HepG2 (cell line): ENCODE measurements around the gene PHC1. TPM values are rescaled to one million over a fixed set of nuclear protein-coding genes. Genes with fewer than 3 reads are reported as not detected.

Source experiments
- ATAC-seq: fragments of 200-7000 bp; cut with Tn5 transposase; 3 replicates; pipeline ENCODE4 v1.9.1; 2020; ENCODE audit warnings: mild to moderate bottlenecking, moderate library complexity
- BruUV-seq: library from RNA; stranded (reverse); fragments of 400-500 nt; replicated peaks from 2 replicates; lab custom pipeline; 2021; lab: Mats Ljungman, UMichigan
- CTCF ChIA-PET: fragments of 300-600 bp; formaldehyde crosslinking; extraction: SDS; loops from one replicate; lab custom pipeline; 2021; ENCODE audit warnings: low total read pairs, inconsistent platforms, low intra/inter-chr PET ratio; lab: Yijun Ruan, JAX
- POLR2A ChIA-PET: fragments of 350-600 bp; sonication (Branson Sonifier 250); formaldehyde crosslinking; loops from one replicate; lab custom pipeline; 2020; ENCODE audit warnings: antibody characterized with exemption, inconsistent platforms; lab: Yijun Ruan, JAX
- DNase-seq: peaks from one replicate; pipeline ENCODE4 v3.0.0-alpha.2; 2015; ENCODE audit warnings: low spot score
- FAIRE-seq: peaks from 3 replicates; lab custom pipeline; 2011; peaks lifted over from hg19 to GRCh38; lab: Jason Lieb, UNC
- H2AFZ ChIP-seq: one replicate; pipeline ENCODE4 v1.6.1; 2011; ENCODE audit warnings: low read length, inconsistent platforms
- H3K27ac ChIP-seq: fragments of 300-600 bp; 3 replicates; pipeline ENCODE4 v1.8.0; 2011; ENCODE audit warnings: mixed run types, mild to moderate bottlenecking, mixed read lengths, low read length, inconsistent platforms; ENCODE audit not compliant: insufficient read depth; ENCODE audit errors: extremely low read length
- H3K27me3 ChIP-seq, 2 experiments: fragments of 200-600 bp in 1 of 2; 2 replicates in 1 of 2; 3 replicates in 1 of 2; pipeline versions ENCODE4 v1.6.0 to v1.8.0; 2011; ENCODE audit warnings: low read length in 2 of 2, mild to moderate bottlenecking in 2 of 2, moderate library complexity in 2 of 2, inconsistent platforms in 1 of 2; ENCODE audit not compliant: insufficient read depth in 2 of 2, control insufficient read depth in 1 of 2
- H3K36me3 ChIP-seq, 2 experiments: fragments of 200-600 bp in 1 of 2; replicated peaks in 1 of 2; 2 replicates in 1 of 2; 3 replicates in 1 of 2; pipeline versions ENCODE4 v1.5.1 to v1.8.0; 2011; ENCODE audit warnings: low read length in 2 of 2, inconsistent platforms in 1 of 2; ENCODE audit not compliant: insufficient read depth in 2 of 2, control insufficient read depth in 1 of 2
- H3K4me1 ChIP-seq: 2 replicates; pipeline ENCODE4 v1.5.1; 2012; ENCODE audit warnings: low read length, inconsistent platforms; ENCODE audit not compliant: insufficient read depth
- H3K4me2 ChIP-seq: 2 replicates; pipeline ENCODE4 v1.6.0; 2011; ENCODE audit warnings: low read depth, low read length, inconsistent platforms
- H3K4me3 ChIP-seq, 3 experiments: fragments of 200-600 bp in 1 of 3; sonication (generic), shearing (Covaris generic) in 1 of 3; replicated peaks in 1 of 3; 2 replicates each; pipeline ENCODE4 v1.5.1; 2011 to 2016; ENCODE audit warnings: low read length in 3 of 3, inconsistent platforms in 2 of 3, low read depth in 2 of 3, mild to moderate bottlenecking in 2 of 3, control low read depth in 1 of 3, mixed read lengths in 1 of 3; ENCODE audit not compliant: insufficient read depth in 1 of 3
- H3K79me2 ChIP-seq: one replicate; pipeline ENCODE4 v1.6.1; 2011; ENCODE audit warnings: low read length, inconsistent platforms; ENCODE audit not compliant: insufficient read depth
- H3K9ac ChIP-seq: 2 replicates; pipeline ENCODE4 v1.6.0; 2011; ENCODE audit warnings: mild to moderate bottlenecking, low read depth, low read length, inconsistent platforms; ENCODE audit not compliant: insufficient read depth
- H3K9me3 ChIP-seq: 2 replicates; pipeline ENCODE4 v1.5.1; 2012; ENCODE audit warnings: mild to moderate bottlenecking, low read length
- H4K20me1 ChIP-seq: 2 replicates; pipeline ENCODE4 v1.6.0; 2011; ENCODE audit warnings: inconsistent platforms, mild to moderate bottlenecking, low read length, moderate library complexity; ENCODE audit not compliant: insufficient read depth
- GTF2F1 ChIP-seq: fragments of 150-350 bp; IDR thresholded peaks from 2 replicates; pipeline ENCODE4 v1.6.1; 2014; ENCODE audit warnings: low read length
- HNRNPLL ChIP-seq: fragments of 200-400 bp; formaldehyde crosslinking; IDR thresholded peaks from 2 replicates; pipeline ENCODE4 v1.6.1; 2017; ENCODE audit warnings: mild to moderate bottlenecking, low read depth, low read length; ENCODE audit not compliant: poor library complexity, severe bottlenecking
- MAFG ChIP-seq: sonication (generic); formaldehyde crosslinking; IDR thresholded peaks from 2 replicates; pipeline ENCODE4 v1.5.1; 2020; ENCODE audit warnings: mild to moderate bottlenecking, missing genetic modification reagents
- MED1 ChIP-seq: sonication (generic); formaldehyde crosslinking; IDR thresholded peaks from 2 replicates; pipeline ENCODE4 v1.4.0; 2020; ENCODE audit warnings: missing genetic modification reagents
- NR2F2 ChIP-seq: IDR thresholded peaks from 2 replicates; pipeline ENCODE4 v1.6.1; 2012; ENCODE audit warnings: low read depth, inconsistent platforms, borderline replicate concordance
- SRSF9 ChIP-seq: fragments of 200-400 bp; formaldehyde crosslinking; IDR thresholded peaks from 2 replicates; pipeline ENCODE4 v1.6.1; 2018; ENCODE audit warnings: borderline replicate concordance, mild to moderate bottlenecking, low read depth, low read length; ENCODE audit not compliant: insufficient read depth, poor library complexity, severe bottlenecking
- STAT5B ChIP-seq: sonication (generic); formaldehyde crosslinking; IDR thresholded peaks from 2 replicates; pipeline ENCODE4 v1.4.0; 2020; ENCODE audit warnings: missing genetic modification reagents
- ZBTB25 ChIP-seq: IDR thresholded peaks from 2 replicates; pipeline ENCODE4 v1.6.1; 2018; ENCODE audit warnings: missing genetic modification reagents
- ZNF776 ChIP-seq: sonication (generic); formaldehyde crosslinking; IDR thresholded peaks from 2 replicates; pipeline ENCODE4 v1.4.0; 2020; ENCODE audit warnings: mild to moderate bottlenecking, missing genetic modification reagents
- ZNF879 ChIP-seq: sonication (generic); formaldehyde crosslinking; IDR thresholded peaks from 2 replicates; pipeline ENCODE4 v1.8.1; 2023; ENCODE audit warnings: missing genetic modification reagents
- WGBS: methylation state at CpG from one replicate; pipeline ENCODE4 v1.1.6; 2017; ENCODE audit warnings: low lambda C conversion rate; 5-methylcytosine and 5-hydroxymethylcytosine counted together
- in situ Hi-C: cut with HindIII; loops from 2 replicates; pipeline ENCODE4 v1.10.0; 2017; ENCODE audit warnings: low pct_unique_long_range_greater_than_20kb; ENCODE audit not compliant: extremely low pct_ligation_motif_present
- intact Hi-C: fragments of 100-400 bp; cut with micrococcal nuclease; formaldehyde crosslinking; loops from one replicate; pipeline ENCODE4 v1.10.0; 2022; ENCODE audit not compliant: unreplicated experiment
- polyA plus RNA-seq, 8 experiments: library from polyadenylated mRNA; depleted of rRNA in 3 of 8; stranded (reverse) in 7 of 8; unstranded in 1 of 8; fragments of >200 nt; fragmentation: Illumina TruSeq in 4 of 8; extraction: Trizol in 4 of 8; gene quantifications; 2 replicates each; pipeline versions ENCODE4 v1.2.1 to v1.2.3, GENCODE V29; 2011 to 2016; ENCODE audit warnings: low read depth in 4 of 8, missing spikeins in 1 of 8, mixed read lengths in 1 of 8; ENCODE audit not compliant: insufficient read depth in 1 of 8
- total RNA-seq, 5 experiments: library from RNA; depleted of rRNA; stranded (reverse); fragments of >200 nt; fragmentation: Illumina TruSeq; extraction: Trizol; gene quantifications; 2 replicates each; pipeline ENCODE4 v1.2.3, GENCODE V29; 2016; ENCODE audit warnings: low read depth in 1 of 5
- TF ChIP-seq, protein P1 (sequence below), 2 experiments: sonication (generic) in 1 of 2; formaldehyde crosslinking in 1 of 2; IDR thresholded peaks; 2 replicates each; pipeline versions ENCODE4 v1.6.1 to v1.9.0; 2014 to 2022; ENCODE audit warnings: antibody characterized with exemption in 1 of 2, borderline replicate concordance in 1 of 2, inconsistent platforms in 1 of 2, low read depth in 1 of 2, missing genetic modification reagents in 1 of 2

PHC1 gene
- total and polyA plus RNA-seq, 2 of the 13 experiments (the other 11 are each of a cell fraction or from before 2014, with no cell fraction given) = 9.4 to 35.0 TPM

GRCh38 chr12:8987685-8988084, 73.4 kb downstream of the PHC1 start:
- Histone ChIP-seq H3K27ac (no peak overlapping the region), H3K4me1 (peaks cover 6% of the 10 kb centered on the region; the same call in 1 of the 2 replicates), H3K27me3 (no peaks in the 10 kb centered on the region), H3K4me3 (no peak overlapping the region), H3K36me3 (no peaks in the 10 kb centered on the region; a peak in 1 of 5 replicates), H3K79me2 (no peaks in the 10 kb centered on the region), H3K4me2 (no peak overlapping the region), H3K9me3 (no peaks in the 10 kb centered on the region), H3K9ac (no peak overlapping the region), H2AFZ (no peak overlapping the region), H4K20me1 (no peaks in the 10 kb centered on the region)
- WGBS = 35% methylated on average over 1 of the region's 1 CpG
- CTCF ChIA-PET = no interaction called here
- ATAC-seq (no peak), FAIRE-seq (no peak), DNase-seq (no peak)
- POLR2A ChIA-PET = no interaction called here
- intact Hi-C loops = loop anchor here (5.0 kb wide), 1 partner anchor 45 kb away; no protein-coding TSS in a partner anchor
- in situ Hi-C loops = no loop called here
- TF ChIP-seq GTF2F1 (no peak), STAT5B (CRISPR knock-in tag) (no peak), MED1 (CRISPR knock-in tag) (no peak), NR2F2 (no peak), HNRNPLL (no peak), SRSF9 (no peak), ZNF879 (CRISPR knock-in tag) (no peak), ZBTB25 (CRISPR knock-in tag) (no peak), MAFG (CRISPR knock-in tag) (no peak), ZNF776 (CRISPR knock-in tag) (no peak)
- TF ChIP-seq, protein P1, sequence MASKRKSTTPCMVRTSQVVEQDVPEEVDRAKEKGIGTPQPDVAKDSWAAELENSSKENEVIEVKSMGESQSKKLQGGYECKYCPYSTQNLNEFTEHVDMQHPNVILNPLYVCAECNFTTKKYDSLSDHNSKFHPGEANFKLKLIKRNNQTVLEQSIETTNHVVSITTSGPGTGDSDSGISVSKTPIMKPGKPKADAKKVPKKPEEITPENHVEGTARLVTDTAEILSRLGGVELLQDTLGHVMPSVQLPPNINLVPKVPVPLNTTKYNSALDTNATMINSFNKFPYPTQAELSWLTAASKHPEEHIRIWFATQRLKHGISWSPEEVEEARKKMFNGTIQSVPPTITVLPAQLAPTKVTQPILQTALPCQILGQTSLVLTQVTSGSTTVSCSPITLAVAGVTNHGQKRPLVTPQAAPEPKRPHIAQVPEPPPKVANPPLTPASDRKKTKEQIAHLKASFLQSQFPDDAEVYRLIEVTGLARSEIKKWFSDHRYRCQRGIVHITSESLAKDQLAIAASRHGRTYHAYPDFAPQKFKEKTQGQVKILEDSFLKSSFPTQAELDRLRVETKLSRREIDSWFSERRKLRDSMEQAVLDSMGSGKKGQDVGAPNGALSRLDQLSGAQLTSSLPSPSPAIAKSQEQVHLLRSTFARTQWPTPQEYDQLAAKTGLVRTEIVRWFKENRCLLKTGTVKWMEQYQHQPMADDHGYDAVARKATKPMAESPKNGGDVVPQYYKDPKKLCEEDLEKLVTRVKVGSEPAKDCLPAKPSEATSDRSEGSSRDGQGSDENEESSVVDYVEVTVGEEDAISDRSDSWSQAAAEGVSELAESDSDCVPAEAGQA (IDR thresholded peaks at IDR 0.05; ENCODE audit: low read depth) = no peak
- TF ChIP-seq, protein P1 (CRISPR knock-in tag; IDR thresholded peaks at IDR 0.05; ENCODE audit: borderline replicate concordance) = no peak
- no TSS peak for BruUV-seq
